ENCODE data around the gene ABCC4. TPM values are rescaled to one million over a fixed set of nuclear protein-coding genes. Genes with fewer than 3 reads are reported as not detected.

The ABCC4 gene
- total and polyA plus RNA-seq, 2 donors (not counting 1 experiment from before 2014, with no cell fraction given) = 1.8 to 7.1 TPM

- intact Hi-C loops (cut with micrococcal nuclease) = loop anchor here (1.0 to 2.0 kb wide), 2 partner anchors 109 to 640 kb away; partner anchors contain the start of gene ABCC4
- TF ChIP-seq CTCF (IDR thresholded peaks at IDR 0.05) = peak; percentile 77
- no peak for TF ChIP-seq EZH2 (IDR thresholded peaks at IDR 0.05; ENCODE audit: borderline replicate concordance, insufficient read depth, low read depth, low read length, poor library complexity, severe bottlenecking)
These were observed 109.3 kb downstream of the ABCC4 start for GRCh38 chr13:95191821-95192563.

GRCh38 chr13:95188128-95188527, 113.1 kb downstream of the ABCC4 start:
- Histone ChIP-seq H4K20me1 (ENCODE audit: control insufficient read depth, insufficient read depth, low read length, poor library complexity, severe bottlenecking) (no peaks in the 10 kb centered on the region), H3K36me3 (replicated peaks in 1 of 2; ENCODE audit: control extremely low read depth in 1 of 2, control insufficient read depth in 1 of 2, extremely low read depth in 1 of 2, insufficient read depth in 2 of 2, low read length in 1 of 2) (no peaks in the 10 kb centered on the region), H3K4me1 (ENCODE audit: control insufficient read depth in 2 of 2, insufficient read depth in 2 of 2, low read length in 2 of 2) (peaks cover 3 to 10% of the 10 kb centered on the region in 2 donors), H3K9me3 (ENCODE audit: control extremely low read depth in 1 of 3, control insufficient read depth in 2 of 3, insufficient read depth in 1 of 3, low read length in 2 of 3) (no peaks in the 10 kb centered on the region), H2AFZ (ENCODE audit: insufficient read depth, low read depth, low read length, poor library complexity, severe bottlenecking) (no peak overlapping the region), H3K9ac (ENCODE audit: low read length) (no peak overlapping the region), H3K79me2 (ENCODE audit: control insufficient read depth, insufficient read depth, low read length) (no peaks in the 10 kb centered on the region), H3K27me3 (replicated peaks in 1 of 4; ENCODE audit: control extremely low read depth in 1 of 4, control insufficient read depth in 3 of 4, insufficient read depth in 4 of 4, low read length in 3 of 4) (no peaks in the 10 kb centered on the region), H3K27ac (ENCODE audit: low read length in 2 of 2) (no peak overlapping the region), H3K4me2 (replicated peaks; ENCODE audit: low read depth, low read length, poor library complexity, severe bottlenecking) (no peak overlapping the region), H3K4me3 (ENCODE audit: control extremely low read depth in 1 of 5, extremely low read depth in 1 of 5, insufficient read depth in 1 of 5, low read depth in 2 of 5, low read length in 4 of 5) (no peak overlapping the region)
- intact Hi-C loops (cut with micrococcal nuclease) = no loop called here
- H3K9me3 Mint-ChIP-seq (ENCODE audit: insufficient read depth) = no peaks in the 10 kb centered on the region
- H3K27ac Mint-ChIP-seq = no peak overlapping the region
- ATAC-seq (ENCODE audit: low read depth) (no peak), DNase-seq (no peak)
- no peaks in the 10 kb centered on the region for H3K27me3 Mint-ChIP-seq
- TF ChIP-seq CTCF (IDR thresholded peaks at IDR 0.05) (no peak), EZH2 (IDR thresholded peaks at IDR 0.05; ENCODE audit: borderline replicate concordance, insufficient read depth, low read depth, low read length, poor library complexity, severe bottlenecking) (no peak)
- 100% methylated on average over 3 of the region's 7 CpGs for WGBS (ENCODE audit: insufficient coverage)
- POLR2A ChIA-PET = no interaction called here
- H3K4me3 Mint-ChIP-seq = no peak overlapping the region
- peaks cover 13% of the 10 kb centered on the region for H3K4me1 Mint-ChIP-seq
- CTCF ChIA-PET = interaction anchor here (1.1 to 13.1 kb wide), 15 partner anchors 9 to 646 kb away, joined by 3 to 477 read pairs (median 5); no protein-coding TSS in a partner anchor

More at GRCh38 chr13:95191821-95192563, 109.3 kb downstream of the ABCC4 start:
- DNase-seq (peak; percentile 67), ATAC-seq (ENCODE audit: low read depth) (peak; percentile 89)
- Histone ChIP-seq H3K79me2 (ENCODE audit: control insufficient read depth, insufficient read depth, low read length) (no peaks in the 10 kb centered on the region), H3K9me3 (ENCODE audit: control extremely low read depth in 1 of 3, control insufficient read depth in 2 of 3, insufficient read depth in 1 of 3, low read length in 2 of 3) (no peaks in the 10 kb centered on the region), H3K9ac (ENCODE audit: low read length) (no peak overlapping the region), H3K27me3 (replicated peaks in 1 of 4; ENCODE audit: control extremely low read depth in 1 of 4, control insufficient read depth in 3 of 4, insufficient read depth in 4 of 4, low read length in 3 of 4) (no peaks in the 10 kb centered on the region), H3K4me3 (ENCODE audit: control extremely low read depth in 1 of 5, extremely low read depth in 1 of 5, insufficient read depth in 1 of 5, low read depth in 2 of 5, low read length in 4 of 5) (no peak overlapping the region), H3K27ac (ENCODE audit: low read length in 2 of 2) (no peak overlapping the region), H4K20me1 (ENCODE audit: control insufficient read depth, insufficient read depth, low read length, poor library complexity, severe bottlenecking) (no peaks in the 10 kb centered on the region), H3K36me3 (replicated peaks in 1 of 2; ENCODE audit: control extremely low read depth in 1 of 2, control insufficient read depth in 1 of 2, extremely low read depth in 1 of 2, insufficient read depth in 2 of 2, low read length in 1 of 2) (no peaks in the 10 kb centered on the region), H3K4me2 (replicated peaks; ENCODE audit: low read depth, low read length, poor library complexity, severe bottlenecking) (no peak overlapping the region), H3K4me1 (ENCODE audit: control insufficient read depth in 2 of 2, insufficient read depth in 2 of 2, low read length in 2 of 2) (no peaks in the 10 kb centered on the region), H2AFZ (ENCODE audit: insufficient read depth, low read depth, low read length, poor library complexity, severe bottlenecking) (no peak overlapping the region)
- H3K27me3 Mint-ChIP-seq = no peaks in the 10 kb centered on the region
- 39% methylated on average over 5 of the region's 9 CpGs for WGBS (ENCODE audit: insufficient coverage)
- no peak overlapping the region for H3K27ac Mint-ChIP-seq
- H3K9me3 Mint-ChIP-seq (ENCODE audit: insufficient read depth) = no peaks in the 10 kb centered on the region
- ChIA-PET CTCF (interaction anchor here (0.7 to 13.1 kb wide), 26 partner anchors 11 to 642 kb away, joined by 3 to 477 read pairs (median 4); partner anchors contain the start of gene ABCC4), POLR2A (no interaction called here)
- H3K4me1 Mint-ChIP-seq = peaks cover 1% of the 10 kb centered on the region
- no peak overlapping the region for H3K4me3 Mint-ChIP-seq
